Endothelial cell of umbilical vein (primary cell): ENCODE data around the gene CALN1. TPM values are rescaled to one million over a fixed set of nuclear protein-coding genes. Genes with fewer than 3 reads are reported as not detected.

ENCODE experiments used
- BruUV-seq: library from RNA; stranded (reverse); fragments of 400-500 nt; replicated peaks from 2 replicates; lab custom pipeline; 2021; lab: Mats Ljungman, UMichigan
- CTCF ChIA-PET: fragments of 300-600, 350-600 bp; sonication (Branson Sonifier 250); formaldehyde crosslinking; loops from one replicate; lab custom pipeline; 2021; ENCODE audit warnings: antibody characterized with exemption, inconsistent platforms; lab: Charles Lee
- POLR2A ChIA-PET: fragments of 300-600, 350-600 bp; sonication (Branson Sonifier 250); formaldehyde crosslinking; loops from one replicate; lab custom pipeline; 2021; ENCODE audit warnings: antibody characterized with exemption, inconsistent platforms; lab: Charles Lee
- DNase-seq: peaks from one replicate; pipeline ENCODE4 v3.0.0-alpha.2; 2011; ENCODE audit warnings: low read depth, low spot score
- FAIRE-seq: peaks from 2 replicates; lab custom pipeline; 2011; peaks lifted over from hg19 to GRCh38; lab: Jason Lieb, UNC
- H2AFZ ChIP-seq: 2 replicates; pipeline ENCODE4 v1.6.0; 2012; ENCODE audit warnings: low read depth, low read length, control low read depth, inconsistent platforms
- H3K27ac ChIP-seq: 2 replicates; pipeline ENCODE4 v1.5.1; 2011; ENCODE audit warnings: low read depth, mild to moderate bottlenecking, control low read depth, low read length, moderate library complexity; ENCODE audit not compliant: insufficient read depth
- H3K27me3 ChIP-seq, 2 experiments: 2 replicates each; pipeline versions ENCODE4 v1.6.0 to v1.6.1; 2011; ENCODE audit warnings: low read length in 2 of 2, mixed read lengths in 1 of 2; ENCODE audit not compliant: control insufficient read depth in 2 of 2, insufficient read depth in 2 of 2
- H3K36me3 ChIP-seq, 2 experiments: 2 replicates in 1 of 2; 3 replicates in 1 of 2; pipeline ENCODE4 v1.5.1; 2011; ENCODE audit warnings: low read length in 2 of 2, mild to moderate bottlenecking in 1 of 2, moderate library complexity in 1 of 2; ENCODE audit not compliant: control insufficient read depth in 2 of 2, insufficient read depth in 2 of 2; ENCODE audit errors: extremely low read depth in 1 of 2
- H3K4me1 ChIP-seq: 3 replicates; pipeline ENCODE4 v1.5.1; 2011; ENCODE audit warnings: mild to moderate bottlenecking, low read length; ENCODE audit not compliant: control insufficient read depth, insufficient read depth; ENCODE audit errors: extremely low read depth
- H3K4me2 ChIP-seq: 2 replicates; pipeline ENCODE4 v1.6.1; 2011; ENCODE audit warnings: low read length, control low read depth, mixed read lengths; ENCODE audit not compliant: insufficient read depth
- H3K4me3 ChIP-seq, 3 experiments: fragments of 200-600 bp in 1 of 3; sonication (generic), shearing (Covaris generic) in 1 of 3; replicated peaks in 1 of 3; 2 replicates each; pipeline ENCODE4 v1.5.1; 2011 to 2016; ENCODE audit warnings: control low read depth in 3 of 3, low read length in 3 of 3, mild to moderate bottlenecking in 2 of 3, inconsistent platforms in 1 of 3, low read depth in 1 of 3, moderate library complexity in 1 of 3; ENCODE audit not compliant: insufficient read depth in 1 of 3
- H3K79me2 ChIP-seq: 2 replicates; pipeline ENCODE4 v1.6.0; 2012; ENCODE audit warnings: low read length, inconsistent platforms; ENCODE audit not compliant: control insufficient read depth, insufficient read depth
- H3K9ac ChIP-seq: replicated peaks from 2 replicates; pipeline ENCODE3; 2011; ENCODE audit warnings: low read length, control low read depth; ENCODE audit not compliant: insufficient read depth; ENCODE audit errors: extremely low read depth
- H3K9me1 ChIP-seq: replicated peaks from 3 replicates; pipeline ENCODE4 v1.6.0; 2011; ENCODE audit warnings: mild to moderate bottlenecking, low read length; ENCODE audit not compliant: control insufficient read depth, insufficient read depth; ENCODE audit errors: extremely low read depth
- H3K9me3 ChIP-seq: replicated peaks from 2 replicates; pipeline ENCODE4 v1.5.1; 2012; ENCODE audit warnings: low read length, inconsistent platforms; ENCODE audit not compliant: control insufficient read depth, insufficient read depth
- H4K20me1 ChIP-seq: replicated peaks from 2 replicates; pipeline ENCODE3; 2011; ENCODE audit warnings: mild to moderate bottlenecking, low read length; ENCODE audit not compliant: control insufficient read depth, insufficient read depth; ENCODE audit errors: extremely low read depth
- EZH2 ChIP-seq: IDR thresholded peaks from 2 replicates; pipeline ENCODE4 v1.6.1; 2012; ENCODE audit warnings: borderline replicate concordance, low read depth, mild to moderate bottlenecking, moderate library complexity, low read length, inconsistent platforms; ENCODE audit not compliant: severe bottlenecking
- FOS ChIP-seq: IDR thresholded peaks from 2 replicates; pipeline ENCODE4 v1.6.1; 2011; ENCODE audit warnings: mild to moderate bottlenecking, low read length, moderate library complexity, borderline replicate concordance; ENCODE audit not compliant: insufficient read depth
- GATA2 ChIP-seq: IDR thresholded peaks from 2 replicates; pipeline ENCODE4 v1.7.0; 2011; ENCODE audit warnings: low read depth, mild to moderate bottlenecking, moderate library complexity, mixed read lengths, low read length; ENCODE audit not compliant: insufficient read length, insufficient read depth
- JUN ChIP-seq: IDR thresholded peaks from 2 replicates; pipeline ENCODE4 v1.6.1; 2011; ENCODE audit warnings: borderline replicate concordance, low read depth; ENCODE audit not compliant: insufficient read length, insufficient read depth
- MYC ChIP-seq: IDR thresholded peaks from one replicate; pipeline ENCODE4 v1.6.1; 2011; ENCODE audit warnings: mild to moderate bottlenecking, low read depth, low read length
- POLR2A ChIP-seq: IDR thresholded peaks from 2 replicates; pipeline ENCODE4 v1.6.1; 2012; ENCODE audit warnings: low read depth, mild to moderate bottlenecking, control low read depth, low read length
- POLR2AphosphoS5 ChIP-seq: IDR thresholded peaks from 2 replicates; pipeline ENCODE4 v1.6.1; 2012; ENCODE audit warnings: low read depth, mild to moderate bottlenecking, control low read depth, low read length, moderate library complexity; ENCODE audit not compliant: insufficient read depth
- dilution Hi-C: fragments of 300-500 bp; cut with MboI; formaldehyde crosslinking; loops from one replicate; pipeline ENCODE4 v1.15.0; 2019; ENCODE audit warnings: low sequenced_read_pairs; ENCODE audit not compliant: extremely low pct_ligation_motif_present
- intact Hi-C: fragments of 100-400 bp; cut with micrococcal nuclease; formaldehyde crosslinking; loops from one replicate; pipeline ENCODE4 v1.10.0; 2022
- polyA plus RNA-seq, 4 experiments: library from polyadenylated mRNA; depleted of rRNA in 3 of 4; stranded (reverse) in 3 of 4; unstranded in 1 of 4; fragments of >200 nt; gene quantifications; 2 replicates each; pipeline versions ENCODE4 v1.2.1 to v1.2.3, GENCODE V29; 2011 to 2012; ENCODE audit warnings: missing spikeins in 1 of 4
- total RNA-seq: library from RNA; stranded (reverse); gene quantifications from 2 replicates; pipeline ENCODE4 v1.2.3, GENCODE V29; 2021
- TF ChIP-seq, protein P1 (sequence below): IDR thresholded peaks from 2 replicates; pipeline ENCODE4 v1.6.1; 2011; ENCODE audit not compliant: insufficient read depth, insufficient read length
- TF ChIP-seq, protein P2 (sequence below), 2 donors: IDR thresholded peaks; 1 replicate in 1 of 2; 2 replicates in 1 of 2; pipeline ENCODE4 v1.5.1; 2011; ENCODE audit warnings: low read length in 2 of 2, mild to moderate bottlenecking in 2 of 2, moderate library complexity in 2 of 2, control low read depth in 1 of 2, inconsistent platforms in 1 of 2, low read depth in 1 of 2; ENCODE audit not compliant: insufficient read depth in 1 of 2; ENCODE audit errors: extremely low read depth in 1 of 2

CALN1 gene
- total and polyA plus RNA-seq, 2 donors (not counting 3 experiments of a cell fraction or from before 2014, with no cell fraction given) = not detected

GRCh38 chr7:72058579-72058978 is 353.6 kb downstream of the CALN1 start:
- dilution Hi-C loops = no loop called here
- BruUV-seq = no TSS peak
- no peak overlapping the region for H2AFZ ChIP-seq
- no peaks in the 10 kb centered on the region for H3K36me3 ChIP-seq
- no peak overlapping the region for H3K4me3 ChIP-seq
- H4K20me1 ChIP-seq = no peaks in the 10 kb centered on the region
- no peaks in the 10 kb centered on the region for H3K4me1 ChIP-seq
- DNase-seq (no peak), FAIRE-seq (no peak)
- ChIA-PET CTCF (no interaction called here), POLR2A (no interaction called here)
- TF ChIP-seq EZH2 = no peak
- no peak for TF ChIP-seq JUN
- no peak for TF ChIP-seq MYC
- no peak for TF ChIP-seq FOS
- TF ChIP-seq POLR2A = no peak
- TF ChIP-seq, protein P1, sequence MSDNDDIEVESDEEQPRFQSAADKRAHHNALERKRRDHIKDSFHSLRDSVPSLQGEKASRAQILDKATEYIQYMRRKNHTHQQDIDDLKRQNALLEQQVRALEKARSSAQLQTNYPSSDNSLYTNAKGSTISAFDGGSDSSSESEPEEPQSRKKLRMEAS = no peak
- no peak for TF ChIP-seq POLR2AphosphoS5
- TF ChIP-seq, protein P2, sequence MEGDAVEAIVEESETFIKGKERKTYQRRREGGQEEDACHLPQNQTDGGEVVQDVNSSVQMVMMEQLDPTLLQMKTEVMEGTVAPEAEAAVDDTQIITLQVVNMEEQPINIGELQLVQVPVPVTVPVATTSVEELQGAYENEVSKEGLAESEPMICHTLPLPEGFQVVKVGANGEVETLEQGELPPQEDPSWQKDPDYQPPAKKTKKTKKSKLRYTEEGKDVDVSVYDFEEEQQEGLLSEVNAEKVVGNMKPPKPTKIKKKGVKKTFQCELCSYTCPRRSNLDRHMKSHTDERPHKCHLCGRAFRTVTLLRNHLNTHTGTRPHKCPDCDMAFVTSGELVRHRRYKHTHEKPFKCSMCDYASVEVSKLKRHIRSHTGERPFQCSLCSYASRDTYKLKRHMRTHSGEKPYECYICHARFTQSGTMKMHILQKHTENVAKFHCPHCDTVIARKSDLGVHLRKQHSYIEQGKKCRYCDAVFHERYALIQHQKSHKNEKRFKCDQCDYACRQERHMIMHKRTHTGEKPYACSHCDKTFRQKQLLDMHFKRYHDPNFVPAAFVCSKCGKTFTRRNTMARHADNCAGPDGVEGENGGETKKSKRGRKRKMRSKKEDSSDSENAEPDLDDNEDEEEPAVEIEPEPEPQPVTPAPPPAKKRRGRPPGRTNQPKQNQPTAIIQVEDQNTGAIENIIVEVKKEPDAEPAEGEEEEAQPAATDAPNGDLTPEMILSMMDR (IDR thresholded peaks at IDR 0.05; ENCODE audit: extremely low read depth in 1 of 2, insufficient read depth in 1 of 2, low read depth in 1 of 2, low read length in 2 of 2) = no peak
- TF ChIP-seq GATA2 = no peak
- H3K4me2 ChIP-seq = no peak overlapping the region
- H3K9me3 ChIP-seq = no peaks in the 10 kb centered on the region
- intact Hi-C loops = no loop called here
- no peaks in the 10 kb centered on the region for H3K9me1 ChIP-seq
- no peaks in the 10 kb centered on the region for H3K27me3 ChIP-seq
- H3K27ac ChIP-seq = no peak overlapping the region
- no peaks in the 10 kb centered on the region for H3K79me2 ChIP-seq
- H3K9ac ChIP-seq = no peak overlapping the region
